GM21526 (cell line): ENCODE measurements around the gene FYB1.

Experiments
- ATAC-seq: cut with Tn5 transposase; IDR thresholded peaks from one replicate; pipeline ENCODE4 v1.9.1; 2021; ENCODE audit warnings: moderate library complexity; ENCODE audit not compliant: unreplicated experiment, low FRiP score

FYB1 gene

GRCh38 chr5:39164016-39164415, 55.3 kb downstream of the FYB1 start:
- no peak for ATAC-seq

GRCh38 chr5:39161578-39161977, 57.8 kb downstream of the FYB1 start:
- no peak for ATAC-seq

- ATAC-seq = no peak
These were observed 58.7 kb downstream of the FYB1 start for GRCh38 chr5:39160576-39161213.

GRCh38 chr5:39159811-39160490, 59.4 kb downstream of the FYB1 start:
- no peak for ATAC-seq

- no peak for ATAC-seq
These were observed 60.6 kb downstream of the FYB1 start for GRCh38 chr5:39158786-39159185.

- no peak for ATAC-seq
These were observed 61.2 kb downstream of the FYB1 start for GRCh38 chr5:39158127-39158593.

- ATAC-seq = no peak
These were observed 61.7 kb downstream of the FYB1 start for GRCh38 chr5:39157701-39158100.

- no peak for ATAC-seq
These were observed 63.3 kb downstream of the FYB1 start for GRCh38 chr5:39156082-39156481.

GRCh38 chr5:39151745-39152144, 67.6 kb downstream of the FYB1 start:
- ATAC-seq = no peak

- no peak for ATAC-seq
These were observed 69.4 kb downstream of the FYB1 start for GRCh38 chr5:39149966-39150365.

GRCh38 chr5:39148983-39149534, 70.3 kb downstream of the FYB1 start:
- ATAC-seq = no peak

GRCh38 chr5:39146831-39147540, 72.4 kb downstream of the FYB1 start:
- no peak for ATAC-seq

- ATAC-seq = no peak
These were observed 76.1 kb downstream of the FYB1 start for GRCh38 chr5:39143151-39143860.

GRCh38 chr5:39140558-39141168, 78.7 kb downstream of the FYB1 start:
- no peak for ATAC-seq

- no peak for ATAC-seq
These were observed 80.5 kb downstream of the FYB1 start for GRCh38 chr5:39138892-39139291.

GRCh38 chr5:39137819-39138451, 81.4 kb downstream of the FYB1 start:
- ATAC-seq = no peak

GRCh38 chr5:39137391-39137790, 82.0 kb downstream of the FYB1 start:
- no peak for ATAC-seq

GRCh38 chr5:39132792-39133191, 86.6 kb downstream of the FYB1 start:
- ATAC-seq = no peak

GRCh38 chr5:39132128-39132447, 87.3 kb downstream of the FYB1 start:
- no peak for ATAC-seq
